WTC11 (cell line): Measurements from ENCODE around the gene USP8.

ENCODE experiments used
- ATF3 ChIP-seq: sonication (generic); formaldehyde crosslinking; conservative IDR thresholded peaks from 2 replicates; pipeline ENCODE4 v1.8.1; 2022; ENCODE audit warnings: mild to moderate bottlenecking, missing genetic modification reagents
- ATF6 ChIP-seq: sonication (generic); formaldehyde crosslinking; IDR thresholded peaks from 2 replicates; pipeline ENCODE4 v1.8.1; 2023; ENCODE audit warnings: mild to moderate bottlenecking, missing genetic modification reagents
- CBFB ChIP-seq: sonication (generic); formaldehyde crosslinking; IDR thresholded peaks from 2 replicates; pipeline ENCODE4 v1.8.1; 2022; ENCODE audit warnings: mild to moderate bottlenecking, low read depth, missing genetic modification reagents
- CREB1 ChIP-seq: sonication (generic); formaldehyde crosslinking; IDR thresholded peaks from 2 replicates; pipeline ENCODE4 v1.8.0; 2023; ENCODE audit warnings: mild to moderate bottlenecking, missing genetic modification reagents
- CTCF ChIP-seq: fragments of 200-600 bp; IDR thresholded peaks from 2 replicates; pipeline ENCODE4 v1.8.0; 2022; ENCODE audit warnings: antibody characterized with exemption
- E2F4 ChIP-seq: sonication (generic); formaldehyde crosslinking; IDR thresholded peaks from 2 replicates; pipeline ENCODE4 v1.8.1; 2022; ENCODE audit warnings: low read depth, mild to moderate bottlenecking, moderate library complexity, missing genetic modification reagents, borderline replicate concordance
- GABPB1 ChIP-seq: sonication (generic); formaldehyde crosslinking; IDR thresholded peaks from 2 replicates; pipeline ENCODE4 v1.8.1; 2023; ENCODE audit warnings: mild to moderate bottlenecking, missing genetic modification reagents
- GRHL2 ChIP-seq: fragments of 250-450 bp; sonication (Bioruptor Pico); IDR thresholded peaks from 2 replicates; pipeline ENCODE4 v1.8.0; 2022; ENCODE audit warnings: mild to moderate bottlenecking, moderate library complexity; ENCODE audit not compliant: insufficient replicate concordance, severe bottlenecking
- TEAD4 ChIP-seq: sonication (generic); formaldehyde crosslinking; IDR thresholded peaks from 2 replicates; pipeline ENCODE4 v1.8.0; 2022; ENCODE audit warnings: mild to moderate bottlenecking, missing genetic modification reagents
- TF ChIP-seq, protein P1 (sequence below): sonication (generic); formaldehyde crosslinking; IDR thresholded peaks from 2 replicates; pipeline ENCODE4 v1.8.1; 2023; ENCODE audit warnings: mild to moderate bottlenecking, missing genetic modification reagents, moderate library complexity
- TF ChIP-seq, protein P2 (sequence below): sonication (generic); formaldehyde crosslinking; IDR thresholded peaks from 2 replicates; pipeline ENCODE4 v1.8.0; 2022; ENCODE audit warnings: mild to moderate bottlenecking, missing genetic modification reagents
- TF ChIP-seq, protein P3 (sequence below): sonication (generic); formaldehyde crosslinking; IDR thresholded peaks from 2 replicates; pipeline ENCODE4 v1.8.1; 2022; ENCODE audit warnings: missing genetic modification reagents, borderline replicate concordance

- no peak for TF ChIP-seq CREB1 (CRISPR knock-in tag)
- no peak for TF ChIP-seq CTCF
- TF ChIP-seq, protein P1, sequence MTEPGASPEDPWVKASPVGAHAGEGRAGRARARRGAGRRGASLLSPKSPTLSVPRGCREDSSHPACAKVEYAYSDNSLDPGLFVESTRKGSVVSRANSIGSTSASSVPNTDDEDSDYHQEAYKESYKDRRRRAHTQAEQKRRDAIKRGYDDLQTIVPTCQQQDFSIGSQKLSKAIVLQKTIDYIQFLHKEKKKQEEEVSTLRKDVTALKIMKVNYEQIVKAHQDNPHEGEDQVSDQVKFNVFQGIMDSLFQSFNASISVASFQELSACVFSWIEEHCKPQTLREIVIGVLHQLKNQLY: no peak
- no peak for TF ChIP-seq GABPB1 (CRISPR knock-in tag)
- TF ChIP-seq, protein P2, sequence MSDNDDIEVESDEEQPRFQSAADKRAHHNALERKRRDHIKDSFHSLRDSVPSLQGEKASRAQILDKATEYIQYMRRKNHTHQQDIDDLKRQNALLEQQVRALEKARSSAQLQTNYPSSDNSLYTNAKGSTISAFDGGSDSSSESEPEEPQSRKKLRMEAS (CRISPR knock-in tag): no peak
- TF ChIP-seq ATF6 (CRISPR knock-in tag): no peak
- TF ChIP-seq, protein P3, sequence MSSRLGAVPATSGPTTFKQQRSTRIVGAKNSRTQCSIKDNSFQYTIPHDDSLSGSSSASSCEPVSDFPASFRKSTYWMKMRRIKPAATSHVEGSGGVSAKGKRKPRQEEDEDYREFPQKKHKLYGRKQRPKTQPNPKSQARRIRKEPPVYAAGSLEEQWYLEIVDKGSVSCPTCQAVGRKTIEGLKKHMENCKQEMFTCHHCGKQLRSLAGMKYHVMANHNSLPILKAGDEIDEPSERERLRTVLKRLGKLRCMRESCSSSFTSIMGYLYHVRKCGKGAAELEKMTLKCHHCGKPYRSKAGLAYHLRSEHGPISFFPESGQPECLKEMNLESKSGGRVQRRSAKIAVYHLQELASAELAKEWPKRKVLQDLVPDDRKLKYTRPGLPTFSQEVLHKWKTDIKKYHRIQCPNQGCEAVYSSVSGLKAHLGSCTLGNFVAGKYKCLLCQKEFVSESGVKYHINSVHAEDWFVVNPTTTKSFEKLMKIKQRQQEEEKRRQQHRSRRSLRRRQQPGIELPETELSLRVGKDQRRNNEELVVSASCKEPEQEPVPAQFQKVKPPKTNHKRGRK (CRISPR knock-in tag): no peak
- TF ChIP-seq GRHL2 (CRISPR knock-in tag): no peak
- no peak for TF ChIP-seq TEAD4 (CRISPR knock-in tag)
- no peak for TF ChIP-seq ATF3 (CRISPR knock-in tag)
- TF ChIP-seq CBFB (CRISPR knock-in tag): no peak
- no peak for TF ChIP-seq E2F4
These were observed 61.2 kb downstream of the USP8 start for GRCh38 chr15:50485389-50485788.
